ENCODE results near the gene SND1.

Gene SND1

GRCh38 chr7:127651556-127652332 is at the start of gene SND1:
TSS of gene SND1 (plus strand) at chr7:127652194. CDS start at chr7:127652374, 180 bp downstream.
- ATAC-seq = peak; percentile 96

GRCh38 chr7:127608446-127608845 is 43.5 kb upstream of the SND1 start:
- no peak for ATAC-seq

- no peak for ATAC-seq
These were observed 42.7 kb upstream of the SND1 start for GRCh38 chr7:127609297-127609696.

GRCh38 chr7:127612263-127612662 is 39.7 kb upstream of the SND1 start:
- no peak for ATAC-seq

GRCh38 chr7:127616724-127617123 is 35.3 kb upstream of the SND1 start:
- no peak for ATAC-seq

GRCh38 chr7:127618042-127618441 is 34.0 kb upstream of the SND1 start, which contains the start of gene PAX4:
TSS of gene PAX4 (minus strand) at chr7:127618142. CDS start at chr7:127615928, 2,214 bp downstream.
- ATAC-seq = no peak

GRCh38 chr7:127618775-127619174 is 33.2 kb upstream of the SND1 start:
- ATAC-seq = no peak

GRCh38 chr7:127619681-127620405 is 32.2 kb upstream of the SND1 start:
- ATAC-seq = no peak

GRCh38 chr7:127620406-127621233 is 31.4 kb upstream of the SND1 start:
- no peak for ATAC-seq

- ATAC-seq = no peak
These were observed 26.7 kb upstream of the SND1 start for GRCh38 chr7:127625331-127625730.

- no peak for ATAC-seq
These were observed 23.5 kb upstream of the SND1 start for GRCh38 chr7:127628445-127628844.

GRCh38 chr7:127629268-127629854 is 22.6 kb upstream of the SND1 start:
- peak in 1 of 2 donors; percentile 33 for ATAC-seq

- no peak for ATAC-seq
These were observed 19.6 kb upstream of the SND1 start for GRCh38 chr7:127632276-127632910.

GRCh38 chr7:127635659-127636285 is 16.2 kb upstream of the SND1 start:
- ATAC-seq = no peak

GRCh38 chr7:127638197-127638596 is 13.8 kb upstream of the SND1 start:
- no peak for ATAC-seq

GRCh38 chr7:127644484-127644883 is 7.5 kb upstream of the SND1 start:
- ATAC-seq = no peak

- ATAC-seq = no peak
These were observed 4.4 kb upstream of the SND1 start for GRCh38 chr7:127647636-127648035.

- no peak for ATAC-seq
These were observed 3.0 kb upstream of the SND1 start for GRCh38 chr7:127648986-127649385.

GRCh38 chr7:127650847-127651555 is 993 bp upstream of the SND1 start:
- no peak for ATAC-seq

- ATAC-seq = peak; percentile 7 to 25
These were observed 597 bp downstream of the SND1 start for GRCh38 chr7:127652333-127653248.
